B cell (primary cell): ENCODE measurements around the gene PARD3B. TPM values are rescaled to one million over a fixed set of nuclear protein-coding genes. Genes with fewer than 3 reads are reported as not detected.

ENCODE experiments used
- ATAC-seq: fragments of 200-7000 bp; cut with Tn5 transposase; one replicate; pipeline ENCODE4 v1.10.0; 2021; ENCODE audit warnings: low read depth, mild to moderate bottlenecking, moderate number of reproducible peaks, moderate library complexity
- CTCF ChIA-PET: fragments of 350-600 bp; sonication (Branson Sonifier 250); formaldehyde crosslinking; loops from one replicate; lab custom pipeline; 2021; ENCODE audit warnings: antibody characterized with exemption, inconsistent platforms; lab: Charles Lee
- POLR2A ChIA-PET: fragments of 350-600 bp; sonication (Branson Sonifier 250); formaldehyde crosslinking; loops from one replicate; lab custom pipeline; 2021; ENCODE audit warnings: antibody characterized with exemption; lab: Charles Lee
- DNase-seq: peaks from one replicate; pipeline ENCODE4 v3.0.0; 2013
- H2AFZ ChIP-seq: 2 replicates; pipeline ENCODE4 v1.6.1; 2012; ENCODE audit warnings: mild to moderate bottlenecking, low read depth, low read length; ENCODE audit not compliant: insufficient read depth, poor library complexity, severe bottlenecking
- H3K27ac ChIP-seq, 2 donors: 1 replicate in 1 of 2; 2 replicates in 1 of 2; pipeline ENCODE4 v1.5.1; 2012 to 2013; ENCODE audit warnings: low read length in 2 of 2, mild to moderate bottlenecking in 2 of 2, moderate library complexity in 1 of 2
- H3K27me3 ChIP-seq, 4 experiments: fragments of 200-600 bp in 1 of 4; sonication (generic) in 1 of 4; replicated peaks in 1 of 4; 1 replicate in 2 of 4; 2 replicates in 2 of 4; pipeline versions ENCODE4 v1.6.1 to v1.7.0; 2013 to 2016; ENCODE audit warnings: low read length in 3 of 4, mild to moderate bottlenecking in 2 of 4, mixed read lengths in 1 of 4, moderate library complexity in 1 of 4; ENCODE audit not compliant: insufficient read depth in 4 of 4, control insufficient read depth in 3 of 4; ENCODE audit errors: control extremely low read depth in 1 of 4
- H3K36me3 ChIP-seq, 2 experiments: replicated peaks in 1 of 2; 1 replicate in 1 of 2; 2 replicates in 1 of 2; pipeline versions ENCODE4 v1.6.1 to v1.7.1; 2013; ENCODE audit warnings: low read length in 1 of 2; ENCODE audit not compliant: insufficient read depth in 2 of 2, control insufficient read depth in 1 of 2; ENCODE audit errors: control extremely low read depth in 1 of 2, extremely low read depth in 1 of 2
- H3K4me1 ChIP-seq, 2 donors: fragments of 200-600 bp in 1 of 2; sonication (generic) in 1 of 2; 1 replicate in 1 of 2; 2 replicates in 1 of 2; pipeline versions ENCODE4 v1.5.1 to v1.6.1; 2013 to 2017; ENCODE audit warnings: low read length in 2 of 2; ENCODE audit not compliant: control insufficient read depth in 2 of 2, insufficient read depth in 2 of 2
- H3K4me2 ChIP-seq: replicated peaks from 2 replicates; pipeline ENCODE3; 2012; ENCODE audit warnings: mild to moderate bottlenecking, low read depth, low read length; ENCODE audit not compliant: poor library complexity, severe bottlenecking
- H3K4me3 ChIP-seq, 5 experiments: fragments of 200-600 bp in 1 of 5; sonication (generic) in 1 of 5; 1 replicate in 3 of 5; 2 replicates in 2 of 5; pipeline versions ENCODE4 v1.5.1 to v1.7.0; 2011 to 2016; ENCODE audit warnings: low read length in 4 of 5, mild to moderate bottlenecking in 4 of 5, low read depth in 2 of 5, control low read depth in 1 of 5, moderate library complexity in 1 of 5; ENCODE audit not compliant: insufficient read depth in 1 of 5; ENCODE audit errors: control extremely low read depth in 1 of 5, extremely low read depth in 1 of 5
- H3K79me2 ChIP-seq: fragments of 200-600 bp; sonication (generic); one replicate; pipeline ENCODE4 v1.6.0; 2016; ENCODE audit warnings: low read length; ENCODE audit not compliant: control insufficient read depth, insufficient read depth
- H3K9ac ChIP-seq: fragments of 200-600 bp; sonication (generic); 2 replicates; pipeline ENCODE4 v1.6.1; 2017; ENCODE audit warnings: mild to moderate bottlenecking, low read length, moderate library complexity
- H3K9me3 ChIP-seq, 3 donors: one replicate each; pipeline versions ENCODE4 v1.6.1 to v1.7.1; 2013; ENCODE audit warnings: low read length in 2 of 3; ENCODE audit not compliant: control insufficient read depth in 2 of 3, insufficient read depth in 1 of 3; ENCODE audit errors: control extremely low read depth in 1 of 3
- H4K20me1 ChIP-seq: 2 replicates; pipeline ENCODE4 v1.6.0; 2012; ENCODE audit warnings: mild to moderate bottlenecking, low read length; ENCODE audit not compliant: insufficient read depth, control insufficient read depth, poor library complexity, severe bottlenecking
- H3K27ac Mint-ChIP-seq: one replicate; pipeline ENCODE4 v1.8.0; 2021; ENCODE audit warnings: mixed read lengths
- H3K27me3 Mint-ChIP-seq: one replicate; pipeline ENCODE4 v1.8.0; 2021; ENCODE audit warnings: mixed read lengths
- H3K4me1 Mint-ChIP-seq: one replicate; pipeline ENCODE4 v1.8.0; 2021; ENCODE audit warnings: mixed read lengths
- H3K4me3 Mint-ChIP-seq: one replicate; pipeline ENCODE4 v1.8.0; 2021; ENCODE audit warnings: mixed read lengths
- H3K9me3 Mint-ChIP-seq: one replicate; pipeline ENCODE4 v1.8.0; 2022; ENCODE audit warnings: mixed read lengths; ENCODE audit not compliant: insufficient read depth
- EZH2 ChIP-seq: IDR thresholded peaks from 2 replicates; pipeline ENCODE4 v1.6.1; 2012; ENCODE audit warnings: borderline replicate concordance, low read depth, mild to moderate bottlenecking, moderate library complexity, low read length; ENCODE audit not compliant: insufficient read depth, poor library complexity, severe bottlenecking
- WGBS: methylation state at CpG from one replicate; pipeline ENCODE4 v1.1.5; 2013; ENCODE audit warnings: missing lambda C conversion rate; ENCODE audit not compliant: insufficient coverage; 5-methylcytosine and 5-hydroxymethylcytosine counted together
- intact Hi-C: fragments of 100-400 bp; cut with micrococcal nuclease; formaldehyde crosslinking; loops from one replicate; pipeline ENCODE4 v1.10.0; 2022
- polyA plus RNA-seq: library from polyadenylated mRNA; depleted of rRNA; stranded (reverse); fragments of >200 nt; gene quantifications from 2 replicates; pipeline ENCODE4 v1.2.3, GENCODE V29; 2012
- total RNA-seq, 2 donors: library from RNA; stranded (reverse); fragments of 120-200 nt in 1 of 2; gene quantifications; 1 replicate in 1 of 2; 2 replicates in 1 of 2; pipeline versions ENCODE4 v1.2.3 to v1.2.4, GENCODE V29; 2013 to 2022
- TF ChIP-seq, protein P1 (sequence below): fragments of 200-600 bp; IDR thresholded peaks from one replicate; pipeline ENCODE4 v1.8.0; 2022; ENCODE audit warnings: antibody characterized with exemption, mild to moderate bottlenecking

Gene PARD3B
- total and polyA plus RNA-seq, 2 donors (not counting 1 experiment from before 2014, with no cell fraction given), result not detected

DNA sequence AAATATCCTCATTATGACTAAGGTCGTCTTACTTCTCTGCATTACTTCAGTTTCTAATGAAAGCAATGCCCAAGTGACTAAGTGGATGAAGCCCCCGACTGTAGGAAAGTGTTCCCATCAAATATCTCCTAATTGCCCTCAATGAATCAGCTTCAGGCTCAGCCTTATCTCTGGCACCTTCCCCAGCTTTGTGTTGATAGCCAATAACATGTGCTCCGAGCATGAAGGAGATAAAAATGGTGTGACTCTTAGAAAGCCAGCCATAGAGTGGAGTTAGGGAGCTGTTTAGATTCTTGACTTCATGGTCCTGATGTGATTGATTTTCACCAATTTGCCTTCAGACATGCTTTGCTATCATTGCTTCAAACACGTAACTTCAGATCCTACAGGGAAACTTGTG is 797.8 kb downstream of the PARD3B start:
- no peak overlapping the region for H3K27ac ChIP-seq
- no peaks in the 10 kb centered on the region for H3K4me1 ChIP-seq
- H3K4me2 ChIP-seq, result no peak overlapping the region
- H3K9ac ChIP-seq, result no peak overlapping the region
- no peak for DNase-seq
- no peak for TF ChIP-seq EZH2
- TF ChIP-seq, protein P1, sequence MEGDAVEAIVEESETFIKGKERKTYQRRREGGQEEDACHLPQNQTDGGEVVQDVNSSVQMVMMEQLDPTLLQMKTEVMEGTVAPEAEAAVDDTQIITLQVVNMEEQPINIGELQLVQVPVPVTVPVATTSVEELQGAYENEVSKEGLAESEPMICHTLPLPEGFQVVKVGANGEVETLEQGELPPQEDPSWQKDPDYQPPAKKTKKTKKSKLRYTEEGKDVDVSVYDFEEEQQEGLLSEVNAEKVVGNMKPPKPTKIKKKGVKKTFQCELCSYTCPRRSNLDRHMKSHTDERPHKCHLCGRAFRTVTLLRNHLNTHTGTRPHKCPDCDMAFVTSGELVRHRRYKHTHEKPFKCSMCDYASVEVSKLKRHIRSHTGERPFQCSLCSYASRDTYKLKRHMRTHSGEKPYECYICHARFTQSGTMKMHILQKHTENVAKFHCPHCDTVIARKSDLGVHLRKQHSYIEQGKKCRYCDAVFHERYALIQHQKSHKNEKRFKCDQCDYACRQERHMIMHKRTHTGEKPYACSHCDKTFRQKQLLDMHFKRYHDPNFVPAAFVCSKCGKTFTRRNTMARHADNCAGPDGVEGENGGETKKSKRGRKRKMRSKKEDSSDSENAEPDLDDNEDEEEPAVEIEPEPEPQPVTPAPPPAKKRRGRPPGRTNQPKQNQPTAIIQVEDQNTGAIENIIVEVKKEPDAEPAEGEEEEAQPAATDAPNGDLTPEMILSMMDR, result no peak
- peaks cover 3% of the 10 kb centered on the region for H3K9me3 Mint-ChIP-seq
- no peak overlapping the region for H3K4me3 Mint-ChIP-seq
- no peaks in the 10 kb centered on the region for H3K36me3 ChIP-seq
- no peaks in the 10 kb centered on the region for H3K27me3 ChIP-seq
- H3K9me3 ChIP-seq, result no peaks in the 10 kb centered on the region
- no peak for ATAC-seq
- 92% methylated on average over 2 of the region's 4 CpGs for WGBS
- H3K27me3 Mint-ChIP-seq, result peaks cover 10% of the 10 kb centered on the region
- no peaks in the 10 kb centered on the region for H3K79me2 ChIP-seq
- H4K20me1 ChIP-seq, result no peaks in the 10 kb centered on the region
- POLR2A ChIA-PET, result no interaction called here
- H2AFZ ChIP-seq, result no peak overlapping the region
- intact Hi-C loops, result no loop called here
- no peak overlapping the region for H3K4me3 ChIP-seq
- CTCF ChIA-PET, result no interaction called here
- no peaks in the 10 kb centered on the region for H3K4me1 Mint-ChIP-seq
- H3K27ac Mint-ChIP-seq, result no peak overlapping the region

DNA sequence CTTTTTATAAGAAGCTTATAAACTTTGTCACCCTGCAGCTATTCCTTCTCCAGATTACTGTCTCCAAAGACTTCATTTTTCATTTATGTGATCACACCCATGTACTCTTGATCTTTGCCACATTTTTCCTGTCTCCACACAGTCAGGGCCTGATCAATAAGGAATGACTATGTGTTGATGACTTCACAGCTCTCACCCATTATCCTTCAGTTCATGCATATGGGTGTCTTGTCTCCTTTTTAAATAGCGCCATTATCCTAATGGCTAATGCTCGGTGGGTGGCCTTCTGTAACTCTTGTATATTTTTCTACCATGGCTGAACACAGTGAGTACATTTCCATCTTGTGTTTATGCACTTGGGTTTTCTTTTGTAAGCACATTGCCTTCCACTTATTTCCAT is 801.4 kb downstream of the PARD3B start:
- no peak overlapping the region for H3K27ac Mint-ChIP-seq
- no peaks in the 10 kb centered on the region for H4K20me1 ChIP-seq
- no peak for DNase-seq
- ChIA-PET POLR2A (no interaction called here), CTCF (no interaction called here)
- no peaks in the 10 kb centered on the region for H3K9me3 ChIP-seq
- no peak overlapping the region for H3K4me3 ChIP-seq
- intact Hi-C loops, result no loop called here
- peaks cover 4% of the 10 kb centered on the region in 2 donors for H3K4me1 ChIP-seq
- peaks cover 10% of the 10 kb centered on the region for H3K27me3 Mint-ChIP-seq
- TF ChIP-seq, protein P1, result no peak
- no peak for TF ChIP-seq EZH2
- no peak for ATAC-seq
- H3K27ac ChIP-seq, result no peak overlapping the region
- no peak overlapping the region for H3K4me2 ChIP-seq
- no peaks in the 10 kb centered on the region for H3K79me2 ChIP-seq
- 100% methylated on average over 1 of the region's 2 CpGs for WGBS
- H3K9me3 Mint-ChIP-seq, result no peaks in the 10 kb centered on the region
- H3K27me3 ChIP-seq, result no peaks in the 10 kb centered on the region
- no peak overlapping the region for H2AFZ ChIP-seq
- H3K4me3 Mint-ChIP-seq, result no peak overlapping the region
- H3K36me3 ChIP-seq, result no peaks in the 10 kb centered on the region
- peaks cover 6% of the 10 kb centered on the region for H3K4me1 Mint-ChIP-seq
- no peak overlapping the region for H3K9ac ChIP-seq
